ENCODE results near the gene PRR30. TPM values are rescaled to one million over a fixed set of nuclear protein-coding genes. Genes with fewer than 3 reads are reported as not detected.

Gene PRR30
- total and polyA plus RNA-seq, 2 donors from 2014 or later: not detected

DNA sequence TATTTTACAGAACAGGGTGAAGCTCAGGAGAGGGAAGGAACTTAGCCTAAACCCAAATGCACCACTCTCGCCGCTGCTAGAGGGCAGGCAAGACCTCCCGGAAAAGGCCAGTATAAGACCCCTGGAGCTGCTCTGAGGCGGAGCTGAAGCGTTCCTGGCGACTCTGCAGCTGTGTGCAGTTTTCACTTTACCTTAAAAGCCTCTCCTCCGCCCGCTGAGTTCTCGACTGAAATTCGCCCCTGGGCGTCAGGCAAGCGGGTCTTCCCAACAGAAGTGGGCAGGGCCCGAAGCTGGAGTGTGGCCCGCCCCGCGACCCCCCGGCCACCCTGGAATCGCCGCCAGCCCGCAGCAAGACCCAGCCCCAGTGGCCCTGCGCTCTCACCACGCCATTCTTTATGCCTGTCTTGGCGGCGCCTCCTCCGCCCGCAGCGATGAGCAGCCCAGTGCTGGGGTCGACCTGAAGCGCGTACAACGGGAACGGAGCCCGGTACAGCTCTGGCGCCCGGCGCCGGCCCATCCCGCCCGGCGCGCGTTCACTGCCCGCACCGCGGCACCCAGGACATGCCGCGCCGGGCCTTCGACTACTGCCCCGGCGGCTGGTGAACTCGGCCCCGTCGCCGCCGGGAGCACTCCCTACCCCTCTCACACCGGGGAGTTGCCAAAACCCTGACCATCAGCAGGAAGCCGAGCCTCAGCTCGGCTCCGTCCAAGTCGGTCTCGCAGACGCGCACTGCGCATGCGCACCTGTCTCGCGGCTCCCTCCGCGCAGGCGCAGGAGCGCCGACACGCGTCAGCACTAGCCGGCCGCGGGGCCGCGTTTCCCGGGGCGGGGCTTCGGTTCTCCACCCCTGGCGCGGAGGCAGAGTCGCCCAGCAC is 5.1 kb downstream of the PRR30 start, which contains the start of gene PREB:
Gene PREB (minus strand): TSS at position 732 of the 876 bp plus-strand sequence. CDS start 215 bp downstream, at position 517.
- intact Hi-C loops (cut with DNase I): no loop called here
- H3K4me1 ChIP-seq (ENCODE audit: control insufficient read depth in 2 of 3, insufficient read depth in 2 of 3, low read depth in 1 of 3, low read length in 3 of 3): peaks cover 0 to 11% (median 7%) of the 10 kb centered on the region in 3 donors
- H3K27ac ChIP-seq (ENCODE audit: low read depth in 2 of 2, low read length in 2 of 2): peak within 1 kb of the TSS; percentile 51 to 76
- no peaks in the 10 kb centered on the region for H3K27me3 ChIP-seq (ENCODE audit: control insufficient read depth, insufficient read depth, low read length)
- peak within 1 kb of the TSS; percentile 19 to 75 (median 74) for H3K9ac ChIP-seq (ENCODE audit: low read length in 3 of 3)
- H3K36me3 ChIP-seq (ENCODE audit: control insufficient read depth in 2 of 3, insufficient read depth in 3 of 3, low read length in 3 of 3): peaks cover 2 to 13% (median 6%) of the 10 kb centered on the region in 3 donors
- TF ChIP-seq, protein P1, sequence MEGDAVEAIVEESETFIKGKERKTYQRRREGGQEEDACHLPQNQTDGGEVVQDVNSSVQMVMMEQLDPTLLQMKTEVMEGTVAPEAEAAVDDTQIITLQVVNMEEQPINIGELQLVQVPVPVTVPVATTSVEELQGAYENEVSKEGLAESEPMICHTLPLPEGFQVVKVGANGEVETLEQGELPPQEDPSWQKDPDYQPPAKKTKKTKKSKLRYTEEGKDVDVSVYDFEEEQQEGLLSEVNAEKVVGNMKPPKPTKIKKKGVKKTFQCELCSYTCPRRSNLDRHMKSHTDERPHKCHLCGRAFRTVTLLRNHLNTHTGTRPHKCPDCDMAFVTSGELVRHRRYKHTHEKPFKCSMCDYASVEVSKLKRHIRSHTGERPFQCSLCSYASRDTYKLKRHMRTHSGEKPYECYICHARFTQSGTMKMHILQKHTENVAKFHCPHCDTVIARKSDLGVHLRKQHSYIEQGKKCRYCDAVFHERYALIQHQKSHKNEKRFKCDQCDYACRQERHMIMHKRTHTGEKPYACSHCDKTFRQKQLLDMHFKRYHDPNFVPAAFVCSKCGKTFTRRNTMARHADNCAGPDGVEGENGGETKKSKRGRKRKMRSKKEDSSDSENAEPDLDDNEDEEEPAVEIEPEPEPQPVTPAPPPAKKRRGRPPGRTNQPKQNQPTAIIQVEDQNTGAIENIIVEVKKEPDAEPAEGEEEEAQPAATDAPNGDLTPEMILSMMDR (IDR thresholded peaks at IDR 0.05; ENCODE audit: borderline replicate concordance, extremely low read depth, insufficient read depth): no peak
- DNase-seq (peak; percentile 98 to 99 (median 99)), FAIRE-seq (no peak)
- H3K4me3 ChIP-seq (ENCODE audit: low read length in 3 of 3): peak within 1 kb of the TSS; percentile 28 to 90 (median 85)
- no peaks in the 10 kb centered on the region for H3K9me3 ChIP-seq (ENCODE audit: control insufficient read depth in 2 of 3, insufficient read depth in 1 of 3, low read length in 3 of 3)

DNA sequence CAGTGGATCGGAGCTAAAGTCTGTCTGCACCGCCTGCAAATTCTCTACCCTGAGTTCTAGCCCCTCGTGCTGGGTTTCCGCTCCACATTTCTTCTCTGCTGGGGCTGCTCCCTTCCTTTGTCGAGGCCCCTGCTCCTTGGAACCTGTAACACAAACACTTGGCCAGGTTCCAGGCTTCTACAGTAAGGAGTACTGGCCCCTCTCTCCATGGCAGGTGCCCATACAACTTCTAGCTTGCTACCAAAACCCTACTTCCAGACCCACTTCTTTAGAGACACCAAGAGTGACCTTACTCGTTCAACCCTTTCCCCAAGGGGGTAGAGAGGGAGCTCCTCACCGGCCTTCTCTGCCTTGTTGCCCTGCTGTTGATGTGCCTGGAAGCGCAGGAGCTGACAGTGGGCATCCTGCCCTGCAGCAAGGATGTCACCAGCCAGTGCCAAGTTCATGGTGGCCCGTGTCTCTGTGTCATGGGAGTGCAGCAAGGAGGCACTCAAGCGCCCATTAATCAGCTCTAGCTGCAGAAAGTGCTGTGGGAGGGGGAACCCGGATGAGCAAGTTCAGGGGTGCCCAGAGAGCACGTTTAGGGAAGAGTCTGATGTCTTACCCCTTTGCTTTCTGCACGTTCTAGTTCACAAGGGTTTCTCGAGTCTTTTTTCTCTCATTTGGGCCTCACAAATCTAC is 5.9 kb downstream of the PRR30 start:
- Histone ChIP-seq H3K36me3 (ENCODE audit: control insufficient read depth in 2 of 3, insufficient read depth in 3 of 3, low read length in 3 of 3) (peaks cover 2 to 13% (median 6%) of the 10 kb centered on the region in 3 donors), H3K27ac (ENCODE audit: low read depth in 2 of 2, low read length in 2 of 2) (no peak overlapping the region), H3K27me3 (ENCODE audit: control insufficient read depth, insufficient read depth, low read length) (no peaks in the 10 kb centered on the region), H3K9ac (ENCODE audit: low read length in 3 of 3) (peak overlapping the region; percentile 19 to 75 (median 74)), H3K4me1 (ENCODE audit: control insufficient read depth in 2 of 3, insufficient read depth in 2 of 3, low read depth in 1 of 3, low read length in 3 of 3) (peaks cover 0 to 11% (median 7%) of the 10 kb centered on the region in 3 donors), H3K9me3 (ENCODE audit: control insufficient read depth in 2 of 3, insufficient read depth in 1 of 3, low read length in 3 of 3) (no peaks in the 10 kb centered on the region), H3K4me3 (ENCODE audit: low read length in 3 of 3) (peak overlapping the region; percentile 28 to 90 (median 85))
- intact Hi-C loops (cut with DNase I): no loop called here
- no peak for FAIRE-seq
- DNase-seq: peak in 1 of 5 donors; percentile 53
- TF ChIP-seq, protein P1 (IDR thresholded peaks at IDR 0.05; ENCODE audit: borderline replicate concordance, extremely low read depth, insufficient read depth): no peak

DNA sequence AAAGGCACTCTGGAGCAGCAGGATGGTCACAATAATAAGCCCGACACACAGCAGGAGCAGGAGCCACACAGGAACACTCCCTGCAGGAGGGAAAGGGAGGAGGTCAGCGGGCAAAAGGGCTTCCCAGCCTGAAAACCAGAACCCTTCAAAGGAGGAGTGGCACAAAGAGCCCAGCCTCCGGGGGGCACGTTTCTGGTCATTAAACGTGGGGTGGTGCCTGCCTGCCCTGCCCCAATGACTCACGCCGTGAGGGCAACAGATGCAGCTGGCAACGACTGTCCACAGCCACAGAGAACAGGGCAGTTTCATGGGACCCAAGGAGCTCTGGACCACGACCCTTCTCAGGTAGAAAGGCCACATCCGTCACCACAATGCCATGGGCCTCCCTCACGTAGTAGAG is 7.8 kb downstream of the PRR30 start:
- Histone ChIP-seq H3K4me1 (ENCODE audit: control insufficient read depth in 2 of 3, insufficient read depth in 2 of 3, low read depth in 1 of 3, low read length in 3 of 3) (peaks cover 0 to 11% (median 7%) of the 10 kb centered on the region in 3 donors), H3K9ac (ENCODE audit: low read length in 3 of 3) (no peak overlapping the region), H3K9me3 (ENCODE audit: control insufficient read depth in 2 of 3, insufficient read depth in 1 of 3, low read length in 3 of 3) (no peaks in the 10 kb centered on the region), H3K4me3 (ENCODE audit: low read length in 3 of 3) (no peak overlapping the region), H3K27me3 (ENCODE audit: control insufficient read depth, insufficient read depth, low read length) (no peaks in the 10 kb centered on the region), H3K36me3 (ENCODE audit: control insufficient read depth in 2 of 3, insufficient read depth in 3 of 3, low read length in 3 of 3) (peaks cover 2 to 13% (median 6%) of the 10 kb centered on the region in 3 donors), H3K27ac (ENCODE audit: low read depth in 2 of 2, low read length in 2 of 2) (no peak overlapping the region)
- intact Hi-C loops (cut with DNase I): no loop called here
- peak in 1 of 5 donors; percentile 47 for DNase-seq
- TF ChIP-seq, protein P1 (IDR thresholded peaks at IDR 0.05; ENCODE audit: borderline replicate concordance, extremely low read depth, insufficient read depth): no peak
- no peak for FAIRE-seq
